Keratinocyte (primary cell): ENCODE results near the gene CXCR6.

Experiments
- EZH2 ChIP-seq: IDR thresholded peaks from one replicate; pipeline ENCODE4 v1.6.1; 2012; ENCODE audit warnings: inconsistent platforms, mild to moderate bottlenecking, low read length, moderate library complexity
- TF ChIP-seq, protein P1 (sequence below), 3 experiments: IDR thresholded peaks in 1 of 3; conservative IDR thresholded peaks in 1 of 3; optimal IDR thresholded peaks in 1 of 3; 2 replicates in 2 of 3; 3 replicates in 1 of 3; pipeline versions ENCODE3 to v1.5.1; 2011; ENCODE audit warnings: low read length in 3 of 3, mild to moderate bottlenecking in 3 of 3, moderate library complexity in 2 of 3, control low read depth in 1 of 3, inconsistent platforms in 1 of 3; ENCODE audit not compliant: insufficient read depth in 2 of 3; ENCODE audit errors: extremely low read depth in 1 of 3

DNA sequence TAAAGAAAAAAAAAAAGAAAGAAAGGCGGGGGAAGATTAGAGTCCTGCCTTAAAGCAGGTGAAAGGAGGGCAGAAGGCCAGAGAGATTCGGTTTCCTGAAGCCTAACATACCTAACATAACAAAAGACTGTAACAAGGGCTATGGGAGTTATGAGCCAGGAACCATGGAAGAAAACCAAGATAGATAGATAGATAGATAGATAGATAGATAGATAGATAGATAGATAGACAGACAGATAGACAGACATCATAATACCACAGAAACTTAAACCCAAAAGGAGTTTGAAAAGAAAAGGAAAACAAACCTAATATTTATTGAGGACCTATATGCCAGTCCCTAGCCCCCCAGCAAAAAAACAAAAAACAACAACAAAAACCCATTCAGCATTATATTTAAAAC, 54.7 kb downstream of the CXCR6 start:
- TF ChIP-seq, protein P1, sequence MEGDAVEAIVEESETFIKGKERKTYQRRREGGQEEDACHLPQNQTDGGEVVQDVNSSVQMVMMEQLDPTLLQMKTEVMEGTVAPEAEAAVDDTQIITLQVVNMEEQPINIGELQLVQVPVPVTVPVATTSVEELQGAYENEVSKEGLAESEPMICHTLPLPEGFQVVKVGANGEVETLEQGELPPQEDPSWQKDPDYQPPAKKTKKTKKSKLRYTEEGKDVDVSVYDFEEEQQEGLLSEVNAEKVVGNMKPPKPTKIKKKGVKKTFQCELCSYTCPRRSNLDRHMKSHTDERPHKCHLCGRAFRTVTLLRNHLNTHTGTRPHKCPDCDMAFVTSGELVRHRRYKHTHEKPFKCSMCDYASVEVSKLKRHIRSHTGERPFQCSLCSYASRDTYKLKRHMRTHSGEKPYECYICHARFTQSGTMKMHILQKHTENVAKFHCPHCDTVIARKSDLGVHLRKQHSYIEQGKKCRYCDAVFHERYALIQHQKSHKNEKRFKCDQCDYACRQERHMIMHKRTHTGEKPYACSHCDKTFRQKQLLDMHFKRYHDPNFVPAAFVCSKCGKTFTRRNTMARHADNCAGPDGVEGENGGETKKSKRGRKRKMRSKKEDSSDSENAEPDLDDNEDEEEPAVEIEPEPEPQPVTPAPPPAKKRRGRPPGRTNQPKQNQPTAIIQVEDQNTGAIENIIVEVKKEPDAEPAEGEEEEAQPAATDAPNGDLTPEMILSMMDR (optimal IDR thresholded peaks at IDR 0.05 in 1 of 3, IDR thresholded peaks at IDR 0.05 in 1 of 3, conservative IDR thresholded peaks at IDR 0.05 in 1 of 3; ENCODE audit: extremely low read depth in 1 of 3, insufficient read depth in 2 of 3, low read length in 3 of 3): no peak
- TF ChIP-seq EZH2: no peak
